PC-9 (cell line): ENCODE measurements around the gene GRB7. TPM values are rescaled to one million over a fixed set of nuclear protein-coding genes. Genes with fewer than 3 reads are reported as not detected.

Experiments used
- BruUV-seq: library from RNA; stranded (reverse); fragments of 400-500 nt; replicated peaks from 2 replicates; lab custom pipeline; 2021; lab: Mats Ljungman, UMichigan
- CTCF ChIA-PET: fragments of 300-600 bp; sonication (Branson Sonifier 250); formaldehyde crosslinking; loops from one replicate; lab custom pipeline; 2022; ENCODE audit warnings: antibody characterized with exemption; lab: Charles Lee
- POLR2A ChIA-PET: fragments of 300-600 bp; sonication (Branson Sonifier 250); formaldehyde crosslinking; loops from one replicate; lab custom pipeline; 2022; ENCODE audit warnings: antibody characterized with exemption; ENCODE audit not compliant: unreplicated experiment; lab: Charles Lee
- DNase-seq, 2 experiments: peaks; one replicate each; pipeline versions ENCODE4 v3.0.0 to v3.0.0-alpha.2; 2015 to 2022; ENCODE audit warnings: mixed read lengths in 1 of 2
- H2AFZ ChIP-seq: fragments of 200-600 bp; sonication (generic); 2 replicates; pipeline ENCODE4 v1.8.1; 2017; ENCODE audit warnings: antibody characterized with exemption
- H3F3A ChIP-seq: fragments of 200-600 bp; sonication (generic); 2 replicates; pipeline ENCODE4 v1.8.1; 2017; ENCODE audit warnings: antibody characterized with exemption, mild to moderate bottlenecking, low read depth; ENCODE audit not compliant: insufficient read depth
- H3K27ac ChIP-seq: fragments of 200-600 bp; sonication (generic); 2 replicates; pipeline ENCODE4 v1.6.1; 2016; ENCODE audit warnings: mixed run types
- H3K27me3 ChIP-seq: fragments of 200-600 bp; sonication (generic); 2 replicates; pipeline ENCODE4 v1.6.1; 2016; ENCODE audit warnings: low read depth, mixed run types; ENCODE audit not compliant: insufficient read depth
- H3K36me3 ChIP-seq: fragments of 200-600 bp; sonication (generic); 2 replicates; pipeline ENCODE4 v1.6.1; 2016; ENCODE audit warnings: low read depth, mixed run types
- H3K4me1 ChIP-seq: fragments of 200-600 bp; sonication (generic); replicated peaks from 2 replicates; pipeline ENCODE4 v1.6.1; 2016; ENCODE audit warnings: mixed run types; ENCODE audit not compliant: insufficient read depth
- H3K4me2 ChIP-seq: fragments of 200-600 bp; sonication (generic); 2 replicates; pipeline ENCODE4 v1.6.1; 2017; ENCODE audit warnings: mixed run types
- H3K4me3 ChIP-seq: fragments of 200-600 bp; sonication (generic); 2 replicates; pipeline ENCODE4 v1.6.1; 2016; ENCODE audit warnings: mixed run types
- H3K79me2 ChIP-seq: fragments of 200-600 bp; sonication (generic); 2 replicates; pipeline ENCODE4 v1.6.1; 2017; ENCODE audit warnings: low read depth, mixed run types
- H3K9me2 ChIP-seq: fragments of 200-600 bp; sonication (generic); 2 replicates; pipeline ENCODE4 v1.8.1; 2017; ENCODE audit warnings: mild to moderate bottlenecking; ENCODE audit not compliant: insufficient read depth
- H3K9me3 ChIP-seq: fragments of 200-600 bp; sonication (generic); 2 replicates; pipeline ENCODE4 v1.8.1; 2016; ENCODE audit warnings: low read depth; ENCODE audit not compliant: insufficient read depth
- H4K20me1 ChIP-seq: fragments of 200-600 bp; sonication (generic); 2 replicates; pipeline ENCODE4 v1.8.1; 2017; ENCODE audit not compliant: insufficient read depth
- EZH2 ChIP-seq: fragments of 200-600 bp; sonication (generic); IDR thresholded peaks from 2 replicates; pipeline ENCODE4 v1.8.0; 2017; ENCODE audit warnings: antibody characterized with exemption, low read depth
- intact Hi-C: fragments of 100-400 bp; cut with micrococcal nuclease; formaldehyde crosslinking; loops from one replicate; pipeline ENCODE4 v1.10.0; 2022; ENCODE audit not compliant: unreplicated experiment
- total RNA-seq: library from RNA; stranded (reverse); gene quantifications from 2 replicates; pipeline ENCODE4 v1.2.3, GENCODE V29; 2021
- TF ChIP-seq, protein P1 (sequence below): fragments of 200-600 bp; sonication (generic); conservative IDR thresholded peaks from 2 replicates; pipeline ENCODE4 v1.6.1; 2017; ENCODE audit warnings: mixed run types, antibody characterized with exemption, mild to moderate bottlenecking, moderate library complexity

GRB7 gene
- total RNA-seq, 1 experiment from 2014 or later: 49.1 TPM

DNA sequence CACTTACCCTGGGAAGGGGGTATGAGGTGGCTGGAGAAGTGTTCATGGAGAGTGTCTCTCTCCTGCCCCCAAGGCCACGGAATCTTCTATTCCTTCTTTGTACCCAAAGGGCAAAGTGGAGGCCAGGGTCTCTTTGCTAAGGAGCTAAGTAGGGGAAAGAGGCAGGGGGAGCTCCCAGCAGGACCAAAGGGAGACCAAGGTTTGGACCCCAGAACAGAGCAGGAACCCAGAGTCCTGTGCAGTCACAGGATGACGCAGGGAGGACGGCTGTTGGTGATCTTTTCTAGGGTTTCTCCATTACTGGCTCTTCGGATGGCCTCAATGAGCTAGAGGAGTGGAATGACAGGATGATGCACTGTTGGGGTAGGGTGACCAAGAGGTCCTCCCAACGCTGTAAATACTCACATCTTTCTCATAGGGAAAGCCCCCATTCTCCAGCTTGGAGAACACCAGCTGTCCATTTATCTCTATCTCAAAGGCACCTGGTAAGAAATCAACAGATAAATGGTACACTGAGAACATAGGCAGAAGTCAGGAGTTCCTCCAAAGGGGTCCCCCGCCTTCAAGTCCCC lies 8.4 kb upstream of the GRB7 start:
- Histone ChIP-seq H3F3A (peaks cover 29% of the 10 kb centered on the region; the same call in 1 of the 2 replicates), H3K79me2 (peaks cover 10% of the 10 kb centered on the region; the same call in 1 of the 2 replicates), H3K36me3 (no peaks in the 10 kb centered on the region), H3K4me1 (peaks cover 16% of the 10 kb centered on the region), H4K20me1 (no peaks in the 10 kb centered on the region), H3K9me3 (no peaks in the 10 kb centered on the region), H3K27me3 (no peaks in the 10 kb centered on the region), H3K9me2 (no peaks in the 10 kb centered on the region), H3K4me2 (peak overlapping the region; percentile 100), H3K4me3 (peak overlapping the region; percentile 76), H2AFZ (no peak overlapping the region; the same call in 1 of the 2 replicates), H3K27ac (peak overlapping the region; percentile 69)
- intact Hi-C loops: no loop called here
- no TSS peak for BruUV-seq
- no peak for DNase-seq
- CTCF ChIA-PET: interaction anchor here (0.6 to 1.8 kb wide), 6 partner anchors 10 to 108 kb away, joined by 3 to 16 read pairs (median 10); no protein-coding TSS in a partner anchor
- TF ChIP-seq EZH2: no peak
- TF ChIP-seq, protein P1, sequence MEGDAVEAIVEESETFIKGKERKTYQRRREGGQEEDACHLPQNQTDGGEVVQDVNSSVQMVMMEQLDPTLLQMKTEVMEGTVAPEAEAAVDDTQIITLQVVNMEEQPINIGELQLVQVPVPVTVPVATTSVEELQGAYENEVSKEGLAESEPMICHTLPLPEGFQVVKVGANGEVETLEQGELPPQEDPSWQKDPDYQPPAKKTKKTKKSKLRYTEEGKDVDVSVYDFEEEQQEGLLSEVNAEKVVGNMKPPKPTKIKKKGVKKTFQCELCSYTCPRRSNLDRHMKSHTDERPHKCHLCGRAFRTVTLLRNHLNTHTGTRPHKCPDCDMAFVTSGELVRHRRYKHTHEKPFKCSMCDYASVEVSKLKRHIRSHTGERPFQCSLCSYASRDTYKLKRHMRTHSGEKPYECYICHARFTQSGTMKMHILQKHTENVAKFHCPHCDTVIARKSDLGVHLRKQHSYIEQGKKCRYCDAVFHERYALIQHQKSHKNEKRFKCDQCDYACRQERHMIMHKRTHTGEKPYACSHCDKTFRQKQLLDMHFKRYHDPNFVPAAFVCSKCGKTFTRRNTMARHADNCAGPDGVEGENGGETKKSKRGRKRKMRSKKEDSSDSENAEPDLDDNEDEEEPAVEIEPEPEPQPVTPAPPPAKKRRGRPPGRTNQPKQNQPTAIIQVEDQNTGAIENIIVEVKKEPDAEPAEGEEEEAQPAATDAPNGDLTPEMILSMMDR: no peak
- POLR2A ChIA-PET: interaction anchor here (0.6 kb wide), 1 partner anchor 58 kb away, joined by 3 read pairs; no protein-coding TSS in a partner anchor

GRCh38 chr17:39730095-39730921 lies 7.4 kb upstream of the GRB7 start, which contains the start of gene MIEN1:
TSS of gene MIEN1 (minus strand) at chr17:39730532. CDS start at chr17:39730495, 37 bp downstream.
- H3K27me3 ChIP-seq: no peaks in the 10 kb centered on the region
- peaks cover 24% of the 10 kb centered on the region for H3K4me1 ChIP-seq
- H3K27ac ChIP-seq: peak within 1 kb of the TSS; percentile 69
- no peaks in the 10 kb centered on the region for H3K9me3 ChIP-seq
- peak within 1 kb of the TSS; percentile 76 for H3K4me3 ChIP-seq
- no peak for TF ChIP-seq EZH2
- TF ChIP-seq, protein P1: peak; percentile 88
- intact Hi-C loops: loop anchor here (1.0 kb wide), 3 partner anchors 10 to 250 kb away; partner anchors contain the start of gene PSMD3
- H3K9me2 ChIP-seq: no peaks in the 10 kb centered on the region
- H4K20me1 ChIP-seq: no peaks in the 10 kb centered on the region
- POLR2A ChIA-PET: interaction anchor here (1.2 kb wide), 1 partner anchor 31 kb away, joined by 5 read pairs; the partner anchor contains the start of gene ERBB2
- DNase-seq: peak; percentile 71 to 95
- H3K4me2 ChIP-seq: peak within 1 kb of the TSS; percentile 100
- peaks cover 10% of the 10 kb centered on the region; the same call in 1 of the 2 replicates for H3K79me2 ChIP-seq
- peaks cover 29% of the 10 kb centered on the region; the same call in 1 of the 2 replicates for H3F3A ChIP-seq
- no peaks in the 10 kb centered on the region for H3K36me3 ChIP-seq
- CTCF ChIA-PET: interaction anchor here (0.5 to 1.8 kb wide), 9 partner anchors 9 to 531 kb away, joined by 3 to 16 read pairs (median 5); no protein-coding TSS in a partner anchor
- BruUV-seq: TSS peak; percentile 66
- H2AFZ ChIP-seq: peak within 1 kb of the TSS; percentile 82

DNA sequence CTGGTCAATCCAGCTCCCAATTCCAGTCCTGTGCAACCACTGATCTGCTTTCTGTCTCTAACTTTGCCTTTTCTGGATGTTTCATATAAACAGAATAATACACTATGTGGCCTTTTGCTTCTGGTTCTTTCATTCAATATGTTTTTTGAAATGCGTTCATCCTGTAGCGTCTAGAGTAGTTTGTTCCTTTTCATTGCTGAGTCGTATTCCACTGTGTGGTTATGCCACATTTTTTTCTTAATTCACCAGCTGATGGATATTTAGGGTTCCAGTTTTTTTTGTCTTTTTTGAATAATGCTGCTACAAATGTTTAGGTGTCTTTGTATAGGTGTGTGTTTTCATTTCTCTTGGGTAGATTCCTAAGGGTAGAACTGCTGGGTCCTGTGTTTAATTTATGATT lies 5.2 kb upstream of the GRB7 start:
- peaks cover 46% of the 10 kb centered on the region for H3K4me1 ChIP-seq
- no peaks in the 10 kb centered on the region for H3K9me2 ChIP-seq
- ChIA-PET CTCF (interaction anchor here (0.7 kb wide), 2 partner anchors 22 to 34 kb away, joined by 3 to 4 read pairs; no protein-coding TSS in a partner anchor), POLR2A (interaction anchor here (0.6 kb wide), 1 partner anchor 223 kb away, joined by 3 read pairs; no protein-coding TSS in a partner anchor)
- no peak for DNase-seq
- no peaks in the 10 kb centered on the region for H3K36me3 ChIP-seq
- H3K9me3 ChIP-seq: no peaks in the 10 kb centered on the region
- H3K79me2 ChIP-seq: peaks cover 13% of the 10 kb centered on the region; the same call in 1 of the 2 replicates
- no TSS peak for BruUV-seq
- no peak overlapping the region for H3K27ac ChIP-seq
- no peaks in the 10 kb centered on the region for H4K20me1 ChIP-seq
- no peak overlapping the region for H3K4me3 ChIP-seq
- no peak overlapping the region for H3K4me2 ChIP-seq
- TF ChIP-seq EZH2: no peak
- TF ChIP-seq, protein P1: no peak
- peaks cover 37% of the 10 kb centered on the region for H3F3A ChIP-seq
- intact Hi-C loops: no loop called here
- H3K27me3 ChIP-seq: no peaks in the 10 kb centered on the region
- H2AFZ ChIP-seq: no peak overlapping the region
